ENCODE data around the gene SLC44A5.
"Not testable (repeated sequence)": the region's sequence is repeated elsewhere in the genome, so short reads cannot be mapped to it uniquely, and the experiment has no call there.

The SLC44A5 gene

GRCh38 chr1:75257424-75257823 is 353.5 kb downstream of the SLC44A5 start:
- Histone ChIP-seq H3K27me3 (ENCODE audit: insufficient read depth, low read depth) (no peaks in the 10 kb centered on the region), H4K20me1 (ENCODE audit: insufficient read depth) (no peaks in the 10 kb centered on the region), H2AFZ (ENCODE audit: low read depth) (no peak overlapping the region), H3K79me2 (ENCODE audit: insufficient read depth, low read depth) (no peaks in the 10 kb centered on the region), H3K4me2 (no peak overlapping the region), H3K4me3 (IDR thresholded peaks at IDR 0.05; ENCODE audit: insufficient read depth, low read depth, low read length) (no peak overlapping the region), H3K4me1 (ENCODE audit: low read depth, poor library complexity, severe bottlenecking) (no peaks in the 10 kb centered on the region), H3K36me3 (ENCODE audit: insufficient read depth) (no peaks in the 10 kb centered on the region), H3K9ac (no peak overlapping the region), H3K27ac (no peak overlapping the region)
- no peak for TF ChIP-seq CTCF (conservative IDR thresholded peaks at IDR 0.05; ENCODE audit: low read depth, low read length)

- H2AFZ ChIP-seq (ENCODE audit: low read depth); H3K36me3 ChIP-seq (ENCODE audit: insufficient read depth); H3K27me3 ChIP-seq (ENCODE audit: insufficient read depth, low read depth); H4K20me1 ChIP-seq (ENCODE audit: insufficient read depth); H3K79me2 ChIP-seq (ENCODE audit: insufficient read depth, low read depth); H3K4me2 ChIP-seq; H3K4me1 ChIP-seq (ENCODE audit: low read depth, poor library complexity, severe bottlenecking); H3K27ac ChIP-seq; H3K9ac ChIP-seq; H3K4me3 ChIP-seq (IDR thresholded peaks at IDR 0.05; ENCODE audit: insufficient read depth, low read depth, low read length): not testable (repeated sequence)
These were observed 360.8 kb downstream of the SLC44A5 start for GRCh38 chr1:75250114-75250513.

- Histone ChIP-seq H2AFZ (ENCODE audit: low read depth) (no peak overlapping the region), H3K4me2 (no peak overlapping the region), H3K4me1 (ENCODE audit: low read depth, poor library complexity, severe bottlenecking) (no peaks in the 10 kb centered on the region), H3K27me3 (ENCODE audit: insufficient read depth, low read depth) (no peaks in the 10 kb centered on the region), H3K27ac (no peak overlapping the region), H3K36me3 (ENCODE audit: insufficient read depth) (no peaks in the 10 kb centered on the region), H3K9ac (no peak overlapping the region), H3K79me2 (ENCODE audit: insufficient read depth, low read depth) (no peaks in the 10 kb centered on the region), H4K20me1 (ENCODE audit: insufficient read depth) (no peaks in the 10 kb centered on the region), H3K4me3 (IDR thresholded peaks at IDR 0.05; ENCODE audit: insufficient read depth, low read depth, low read length) (no peak overlapping the region)
- no peak for TF ChIP-seq CTCF (conservative IDR thresholded peaks at IDR 0.05; ENCODE audit: low read depth, low read length)
These were observed 365.7 kb downstream of the SLC44A5 start for GRCh38 chr1:75245239-75245638.

GRCh38 chr1:75243124-75243523 is 367.8 kb downstream of the SLC44A5 start:
- TF ChIP-seq CTCF (conservative IDR thresholded peaks at IDR 0.05; ENCODE audit: low read depth, low read length), result no peak
- H3K27me3 ChIP-seq (ENCODE audit: insufficient read depth, low read depth), result no peaks in the 10 kb centered on the region
- no peak overlapping the region for H3K4me3 ChIP-seq (IDR thresholded peaks at IDR 0.05; ENCODE audit: insufficient read depth, low read depth, low read length)
- no peaks in the 10 kb centered on the region for H3K79me2 ChIP-seq (ENCODE audit: insufficient read depth, low read depth)
- H2AFZ ChIP-seq (ENCODE audit: low read depth), result no peak overlapping the region
- no peaks in the 10 kb centered on the region for H3K36me3 ChIP-seq (ENCODE audit: insufficient read depth)
- no peaks in the 10 kb centered on the region for H4K20me1 ChIP-seq (ENCODE audit: insufficient read depth)
- no peaks in the 10 kb centered on the region for H3K4me1 ChIP-seq (ENCODE audit: low read depth, poor library complexity, severe bottlenecking)
- no peak overlapping the region for H3K9ac ChIP-seq
- no peak overlapping the region for H3K4me2 ChIP-seq
- H3K27ac ChIP-seq, result no peak overlapping the region

GRCh38 chr1:75237316-75237715 is 373.6 kb downstream of the SLC44A5 start:
- Histone ChIP-seq H3K4me3 (IDR thresholded peaks at IDR 0.05; ENCODE audit: insufficient read depth, low read depth, low read length) (no peak overlapping the region), H3K4me2 (no peak overlapping the region), H3K27ac (no peak overlapping the region), H3K4me1 (ENCODE audit: low read depth, poor library complexity, severe bottlenecking) (no peaks in the 10 kb centered on the region), H3K36me3 (ENCODE audit: insufficient read depth) (no peaks in the 10 kb centered on the region), H3K79me2 (ENCODE audit: insufficient read depth, low read depth) (no peaks in the 10 kb centered on the region), H3K9ac (no peak overlapping the region), H2AFZ (ENCODE audit: low read depth) (no peak overlapping the region), H4K20me1 (ENCODE audit: insufficient read depth) (no peaks in the 10 kb centered on the region), H3K27me3 (ENCODE audit: insufficient read depth, low read depth) (no peaks in the 10 kb centered on the region)
- no peak for TF ChIP-seq CTCF (conservative IDR thresholded peaks at IDR 0.05; ENCODE audit: low read depth, low read length)

Measured in KMS-11 (cell line).